GM18868 (cell line): ENCODE results near the gene UPF1.

Experiments
- ATAC-seq: cut with Tn5 transposase; IDR thresholded peaks from one replicate; pipeline ENCODE4 v1.9.1; 2021; ENCODE audit warnings: mild to moderate bottlenecking, moderate library complexity; ENCODE audit not compliant: unreplicated experiment

Gene UPF1

GRCh38 chr19:18855647-18856384 is 24.1 kb downstream of the UPF1 start:
- no peak for ATAC-seq

GRCh38 chr19:18856385-18857126 is 24.8 kb downstream of the UPF1 start:
- ATAC-seq, result no peak

- no peak for ATAC-seq
These were observed 25.5 kb downstream of the UPF1 start for GRCh38 chr19:18857223-18857622.

DNA sequence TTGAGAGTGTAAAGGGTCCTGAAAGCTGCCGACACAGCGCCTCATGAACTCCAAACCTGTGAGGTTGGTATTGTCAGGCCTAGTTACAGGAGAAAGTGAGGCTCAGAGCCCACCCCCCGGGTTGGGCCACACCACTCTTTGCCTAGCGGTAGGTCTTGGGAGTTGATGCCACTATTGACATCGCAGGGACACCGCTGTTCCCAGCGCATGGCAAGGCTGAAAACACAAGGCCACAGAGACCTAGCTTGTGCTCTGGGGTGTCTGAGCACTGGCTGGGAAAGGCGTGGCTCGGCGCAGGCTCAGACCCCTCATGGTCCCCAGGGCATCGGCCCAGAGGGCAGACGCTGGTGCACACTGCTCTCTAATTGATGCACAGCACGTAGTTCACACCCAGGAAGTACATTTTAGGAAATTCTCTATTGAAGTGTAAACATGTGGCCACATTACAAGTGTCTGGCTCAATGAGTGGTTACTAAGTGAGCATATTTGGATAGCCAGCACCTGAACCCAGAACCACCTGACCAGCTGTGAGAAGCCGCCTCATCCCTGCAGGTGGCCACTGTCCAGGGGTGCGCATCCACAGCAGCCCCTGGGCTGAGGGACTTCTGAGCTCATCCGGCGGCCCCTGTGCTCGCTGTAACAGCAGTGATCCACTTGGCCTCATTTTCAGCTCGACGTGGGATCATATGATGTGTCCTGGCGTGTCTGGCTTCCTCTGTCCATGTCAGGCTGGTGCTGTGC is 27.3 kb downstream of the UPF1 start:
- no peak for ATAC-seq

DNA sequence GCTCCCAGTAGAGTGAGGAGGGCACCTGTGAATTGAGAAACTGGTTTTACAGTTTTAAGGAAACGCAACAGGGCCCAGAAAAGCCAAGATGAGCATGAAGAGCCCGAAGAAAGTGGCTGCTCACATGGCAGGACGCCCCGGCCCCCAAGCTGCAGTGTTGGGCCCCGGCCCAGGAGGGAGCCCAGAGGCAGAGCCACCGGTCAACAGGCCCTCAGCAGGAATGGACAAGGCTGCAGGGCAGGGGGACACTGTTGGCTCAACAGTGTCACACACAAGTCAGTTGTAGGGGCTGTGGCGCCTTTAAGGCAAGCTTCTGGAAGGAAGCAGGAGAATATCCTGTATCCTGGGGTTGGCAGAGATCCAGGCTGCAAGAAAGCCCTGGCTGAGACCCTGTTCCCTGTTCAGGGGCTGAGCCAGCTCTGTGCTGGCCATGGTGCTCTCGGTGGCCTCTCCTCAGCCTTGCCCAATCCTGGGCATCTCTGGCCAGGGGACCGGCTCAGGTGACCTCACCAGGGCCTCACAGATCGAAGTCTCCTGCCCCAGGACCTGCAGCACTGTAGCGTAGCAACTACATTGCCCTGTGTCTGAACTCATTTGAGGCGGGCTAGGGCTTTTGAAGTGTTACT is 28.0 kb downstream of the UPF1 start:
- no peak for ATAC-seq

GRCh38 chr19:18860302-18860700 is 28.5 kb downstream of the UPF1 start:
- ATAC-seq, result no peak

DNA sequence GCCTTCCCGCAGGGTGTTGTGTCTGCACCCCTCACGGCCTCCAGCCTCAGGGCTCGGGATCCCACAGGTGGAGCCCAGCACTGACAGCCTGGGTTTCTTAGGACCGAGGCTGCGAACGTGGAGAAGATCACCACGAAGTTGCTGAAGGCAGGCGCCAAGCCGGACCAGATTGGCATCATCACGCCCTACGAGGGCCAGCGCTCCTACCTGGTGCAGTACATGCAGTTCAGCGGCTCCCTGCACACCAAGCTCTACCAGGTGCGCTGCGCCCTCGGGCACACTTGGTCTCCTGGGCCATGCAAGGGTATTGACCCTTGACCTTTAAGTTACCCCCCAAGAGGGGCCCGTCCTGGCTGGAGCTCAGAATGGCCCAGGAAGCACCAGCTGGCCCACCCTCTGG is 29.0 kb downstream of the UPF1 start:
- no peak for ATAC-seq

DNA sequence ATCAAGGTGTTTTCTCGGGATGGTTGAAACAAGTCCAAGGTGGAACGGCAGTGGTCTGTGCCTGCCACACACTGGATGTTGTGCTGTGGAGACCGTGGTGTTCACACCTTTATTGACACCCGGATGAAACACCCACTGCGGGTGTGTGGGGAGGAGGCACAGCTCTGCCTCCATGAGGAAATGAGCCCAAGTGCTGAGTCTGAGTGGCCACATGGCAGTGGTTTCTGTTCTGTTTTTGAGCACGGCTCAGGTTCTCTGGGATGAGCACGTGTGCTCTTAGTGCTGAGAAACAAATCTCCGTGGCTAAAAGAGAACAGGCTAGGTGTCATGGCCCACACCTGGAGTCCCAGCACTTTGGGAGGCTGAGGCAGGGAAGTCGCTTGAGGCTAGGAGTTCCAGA is 29.5 kb downstream of the UPF1 start:
- ATAC-seq, result no peak

- ATAC-seq, result no peak
These were observed 30.2 kb downstream of the UPF1 start for GRCh38 chr19:18861917-18862316.

- no peak for ATAC-seq
These were observed 31.4 kb downstream of the UPF1 start for GRCh38 chr19:18862976-18863842.

DNA sequence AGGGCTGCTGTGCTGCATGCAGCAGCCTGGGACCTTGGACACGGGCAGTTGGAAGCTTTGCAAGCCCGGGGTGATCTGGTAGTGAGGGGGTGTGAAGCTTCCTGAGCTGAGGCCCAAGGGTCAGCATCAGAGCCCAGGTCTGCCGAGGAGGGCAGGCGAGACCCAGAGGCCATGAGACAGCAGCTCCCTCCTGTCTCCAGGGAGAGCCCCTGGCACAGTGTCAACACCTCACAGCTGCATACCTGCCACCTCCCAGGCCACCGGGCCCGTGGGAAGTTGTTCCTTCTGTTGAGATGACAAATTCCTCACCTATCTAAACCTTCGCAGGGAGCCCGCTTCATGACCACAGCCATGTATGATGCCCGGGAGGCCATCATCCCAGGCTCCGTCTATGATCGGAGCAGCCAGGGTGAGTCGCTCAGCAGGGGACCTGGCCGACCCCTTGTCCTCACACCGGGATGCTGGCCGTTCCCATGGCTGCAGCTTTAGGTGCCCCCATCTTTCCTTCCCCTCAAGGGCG is 32.1 kb downstream of the UPF1 start:
- ATAC-seq, result no peak

DNA sequence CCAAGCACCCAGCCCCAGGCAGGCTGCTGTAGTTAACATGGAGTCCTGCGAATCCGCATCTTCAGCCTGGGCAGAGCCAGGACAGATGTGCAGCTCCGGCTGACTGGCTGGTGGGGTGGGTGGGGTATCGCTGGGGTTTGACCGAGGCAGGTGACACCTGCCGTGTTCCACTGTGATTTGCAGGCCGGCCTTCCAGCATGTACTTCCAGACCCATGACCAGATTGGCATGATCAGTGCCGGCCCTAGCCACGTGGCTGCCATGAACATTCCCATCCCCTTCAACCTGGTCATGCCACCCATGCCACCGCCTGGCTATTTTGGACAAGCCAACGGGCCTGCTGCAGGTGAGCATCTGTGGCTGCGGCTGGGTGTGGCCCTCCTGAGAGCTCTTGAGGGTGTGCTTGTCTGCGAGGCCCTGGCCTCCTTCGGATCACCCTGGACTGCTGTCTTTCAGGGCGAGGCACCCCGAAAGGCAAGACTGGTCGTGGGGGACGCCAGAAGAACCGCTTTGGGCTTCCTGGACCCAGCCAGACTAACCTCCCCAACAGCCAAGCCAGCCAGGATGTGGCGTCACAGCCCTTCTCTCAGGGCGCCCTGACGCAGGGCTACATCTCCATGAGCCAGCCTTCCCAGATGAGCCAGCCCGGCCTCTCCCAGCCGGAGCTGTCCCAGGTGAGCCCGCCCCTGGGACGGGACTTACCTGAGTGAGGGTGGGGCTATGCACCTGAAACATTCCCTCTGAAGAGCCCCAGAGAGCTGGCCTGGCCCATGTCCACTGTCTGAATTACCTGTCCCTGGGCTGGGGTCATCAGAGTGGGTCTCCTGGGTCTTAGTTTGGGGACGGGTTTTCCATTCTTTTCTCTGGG is 33.6 kb downstream of the UPF1 start:
- no peak for ATAC-seq

GRCh38 chr19:18865973-18866799 is 34.4 kb downstream of the UPF1 start:
- no peak for ATAC-seq

DNA sequence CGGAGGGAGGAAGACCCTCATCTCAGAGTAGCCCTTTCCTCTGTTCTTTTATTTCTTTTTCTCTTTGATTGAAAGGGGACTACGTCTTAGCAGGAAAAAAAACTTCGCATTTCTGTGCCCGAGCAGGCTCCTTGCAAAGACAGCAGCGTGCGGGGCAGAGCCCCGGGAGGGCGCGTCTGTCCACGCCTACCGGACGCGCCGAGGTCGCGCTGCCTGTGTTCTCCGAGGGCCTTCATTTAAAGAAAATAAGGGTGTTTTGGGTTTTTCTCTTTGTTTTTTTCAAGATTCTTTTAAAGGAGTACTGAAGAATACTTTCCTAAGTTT is 35.0 kb downstream of the UPF1 start:
- ATAC-seq, result no peak

- no peak for ATAC-seq
These were observed 35.4 kb downstream of the UPF1 start for GRCh38 chr19:18867199-18867598.

DNA sequence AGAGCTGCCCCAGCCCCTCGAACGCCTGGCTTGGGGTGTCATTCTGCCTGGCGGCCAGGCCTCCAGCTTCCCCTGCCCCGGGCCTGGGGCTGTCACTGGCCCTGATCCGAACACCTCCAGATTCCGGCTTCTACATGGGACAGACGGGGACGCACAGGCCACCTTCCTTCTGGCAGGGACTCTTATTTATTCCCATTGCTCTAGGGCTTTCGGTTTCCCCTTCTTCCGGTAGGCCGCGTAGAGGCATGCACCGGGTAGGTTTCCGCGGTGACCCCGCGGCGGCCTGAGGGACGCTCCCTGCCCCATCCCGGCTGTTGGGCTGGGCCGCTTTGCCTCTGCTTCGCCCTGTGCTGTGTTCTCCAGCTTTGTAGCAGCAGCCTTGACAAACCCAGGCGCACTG is 36.0 kb downstream of the UPF1 start:
- ATAC-seq, result no peak

GRCh38 chr19:18868380-18869022 is 36.7 kb downstream of the UPF1 start:
- no peak for ATAC-seq

GRCh38 chr19:18869023-18869618 is 37.4 kb downstream of the UPF1 start:
- ATAC-seq, result no peak
